Suprapubic skin (tissue), 4 donors: ENCODE data around the gene ACSL1.

Source experiments
- POLR2A ChIP-seq, 2 donors: fragments of 450-650 bp; IDR thresholded peaks; one replicate each; pipeline ENCODE4 v1.6.1; 2017; ENCODE audit warnings: antibody characterized with exemption in 2 of 2, mild to moderate bottlenecking in 2 of 2, moderate library complexity in 2 of 2
- POLR2AphosphoS5 ChIP-seq, 3 donors: sonication (generic); formaldehyde crosslinking; IDR thresholded peaks; one replicate each; pipeline ENCODE4 v1.6.1; 2017; ENCODE audit warnings: antibody characterized with exemption in 3 of 3
- TF ChIP-seq, protein P1 (sequence below), 2 donors: fragments of 200-600 bp in 1 of 2; fragments of 450-650 bp in 1 of 2; sonication (generic) in 1 of 2; IDR thresholded peaks; one replicate each; pipeline ENCODE4 v1.5.1; 2016 to 2019; ENCODE audit warnings: antibody characterized with exemption in 2 of 2, mild to moderate bottlenecking in 1 of 2, moderate library complexity in 1 of 2

DNA sequence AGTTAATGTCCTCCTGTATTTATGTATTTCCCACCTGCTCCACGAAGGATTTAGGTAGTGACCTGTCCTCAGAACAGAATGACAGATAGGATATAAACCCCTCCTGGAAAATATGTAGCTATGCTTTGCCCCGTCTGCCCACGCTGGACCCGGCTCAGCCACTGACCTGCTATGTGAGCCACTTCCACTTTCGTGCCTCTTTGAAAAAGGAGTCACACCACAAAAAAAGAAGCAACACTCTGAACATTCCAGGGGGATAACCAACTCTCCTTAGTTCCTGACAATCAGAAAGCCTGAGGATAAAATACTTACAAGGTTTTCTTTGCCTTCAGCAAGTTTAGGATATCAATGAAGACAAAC is 11.1 kb downstream of the ACSL1 start:
- TF ChIP-seq, protein P1, sequence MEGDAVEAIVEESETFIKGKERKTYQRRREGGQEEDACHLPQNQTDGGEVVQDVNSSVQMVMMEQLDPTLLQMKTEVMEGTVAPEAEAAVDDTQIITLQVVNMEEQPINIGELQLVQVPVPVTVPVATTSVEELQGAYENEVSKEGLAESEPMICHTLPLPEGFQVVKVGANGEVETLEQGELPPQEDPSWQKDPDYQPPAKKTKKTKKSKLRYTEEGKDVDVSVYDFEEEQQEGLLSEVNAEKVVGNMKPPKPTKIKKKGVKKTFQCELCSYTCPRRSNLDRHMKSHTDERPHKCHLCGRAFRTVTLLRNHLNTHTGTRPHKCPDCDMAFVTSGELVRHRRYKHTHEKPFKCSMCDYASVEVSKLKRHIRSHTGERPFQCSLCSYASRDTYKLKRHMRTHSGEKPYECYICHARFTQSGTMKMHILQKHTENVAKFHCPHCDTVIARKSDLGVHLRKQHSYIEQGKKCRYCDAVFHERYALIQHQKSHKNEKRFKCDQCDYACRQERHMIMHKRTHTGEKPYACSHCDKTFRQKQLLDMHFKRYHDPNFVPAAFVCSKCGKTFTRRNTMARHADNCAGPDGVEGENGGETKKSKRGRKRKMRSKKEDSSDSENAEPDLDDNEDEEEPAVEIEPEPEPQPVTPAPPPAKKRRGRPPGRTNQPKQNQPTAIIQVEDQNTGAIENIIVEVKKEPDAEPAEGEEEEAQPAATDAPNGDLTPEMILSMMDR (IDR thresholded peaks at IDR 0.05), result no peak
- TF ChIP-seq POLR2AphosphoS5 (IDR thresholded peaks at IDR 0.05) (no peak), POLR2A (IDR thresholded peaks at IDR 0.05) (no peak)
